Measurements from ENCODE around the gene IRX2.

DNA sequence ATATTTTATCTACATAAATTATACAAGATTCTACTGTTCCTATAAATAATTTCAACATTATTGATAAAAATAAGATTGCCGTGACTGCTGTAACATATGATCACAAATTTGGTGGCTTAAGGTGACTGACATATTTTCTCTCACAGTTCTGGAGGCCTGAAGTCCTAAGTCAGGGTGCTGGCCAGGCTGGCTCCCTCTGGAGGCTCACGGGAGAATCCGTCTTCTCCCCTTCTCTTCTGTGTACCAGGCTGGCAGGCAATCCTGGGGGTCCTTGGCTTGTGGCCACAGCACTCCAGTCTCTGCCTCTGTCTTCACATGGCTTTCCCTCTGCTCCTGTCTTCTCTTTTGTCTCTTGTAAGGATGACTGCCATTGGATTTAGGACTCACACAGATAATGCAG is 31.7 kb upstream of the IRX2 start:
- TF ChIP-seq, protein P1, sequence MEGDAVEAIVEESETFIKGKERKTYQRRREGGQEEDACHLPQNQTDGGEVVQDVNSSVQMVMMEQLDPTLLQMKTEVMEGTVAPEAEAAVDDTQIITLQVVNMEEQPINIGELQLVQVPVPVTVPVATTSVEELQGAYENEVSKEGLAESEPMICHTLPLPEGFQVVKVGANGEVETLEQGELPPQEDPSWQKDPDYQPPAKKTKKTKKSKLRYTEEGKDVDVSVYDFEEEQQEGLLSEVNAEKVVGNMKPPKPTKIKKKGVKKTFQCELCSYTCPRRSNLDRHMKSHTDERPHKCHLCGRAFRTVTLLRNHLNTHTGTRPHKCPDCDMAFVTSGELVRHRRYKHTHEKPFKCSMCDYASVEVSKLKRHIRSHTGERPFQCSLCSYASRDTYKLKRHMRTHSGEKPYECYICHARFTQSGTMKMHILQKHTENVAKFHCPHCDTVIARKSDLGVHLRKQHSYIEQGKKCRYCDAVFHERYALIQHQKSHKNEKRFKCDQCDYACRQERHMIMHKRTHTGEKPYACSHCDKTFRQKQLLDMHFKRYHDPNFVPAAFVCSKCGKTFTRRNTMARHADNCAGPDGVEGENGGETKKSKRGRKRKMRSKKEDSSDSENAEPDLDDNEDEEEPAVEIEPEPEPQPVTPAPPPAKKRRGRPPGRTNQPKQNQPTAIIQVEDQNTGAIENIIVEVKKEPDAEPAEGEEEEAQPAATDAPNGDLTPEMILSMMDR (conservative IDR thresholded peaks at IDR 0.05), result peak; percentile 45
- TF ChIP-seq ZFX (IDR thresholded peaks at IDR 0.05), result no peak
